OCI-LY7 (cell line): ENCODE measurements around the gene ITGB7. TPM values are rescaled to one million over a fixed set of nuclear protein-coding genes. Genes with fewer than 3 reads are reported as not detected.

Experiments
- BruUV-seq: library from RNA; stranded (reverse); fragments of 400-500 nt; replicated peaks from 2 replicates; lab custom pipeline; 2021; lab: Mats Ljungman, UMichigan
- CTCF ChIA-PET: fragments of 300-600 bp; sonication (Branson Sonifier 250); formaldehyde crosslinking; loops from one replicate; lab custom pipeline; 2022; ENCODE audit warnings: antibody characterized with exemption; ENCODE audit not compliant: unreplicated experiment; lab: Charles Lee
- POLR2A ChIA-PET: fragments of 300-600 bp; sonication (Branson Sonifier 250); formaldehyde crosslinking; loops from one replicate; lab custom pipeline; 2022; ENCODE audit warnings: antibody characterized with exemption; lab: Charles Lee
- DNase-seq: peaks from one replicate; pipeline ENCODE4 v3.0.0-alpha.2; 2015; ENCODE audit warnings: low spot score
- H2AFZ ChIP-seq: fragments of 200-600 bp; sonication (generic), shearing (Covaris generic); 2 replicates; pipeline ENCODE4 v1.6.1; 2014; ENCODE audit warnings: mild to moderate bottlenecking, antibody characterized with exemption, low read length, moderate library complexity
- H3K27ac ChIP-seq: fragments of 200-600 bp; sonication (generic); 2 replicates; pipeline ENCODE4 v1.5.1; 2014; ENCODE audit warnings: mixed run types, low read depth, mild to moderate bottlenecking, moderate library complexity, low read length, inconsistent platforms; ENCODE audit not compliant: poor library complexity, severe bottlenecking
- H3K36me3 ChIP-seq: fragments of 200-600 bp; sonication (generic); 2 replicates; pipeline ENCODE4 v1.6.1; 2014; ENCODE audit warnings: mild to moderate bottlenecking, antibody characterized with exemption, low read length, moderate library complexity, mixed read lengths; ENCODE audit not compliant: insufficient read depth
- H3K4me1 ChIP-seq: fragments of 200-600 bp; sonication (generic); 2 replicates; pipeline ENCODE4 v1.5.1; 2014; ENCODE audit warnings: mild to moderate bottlenecking, low read length; ENCODE audit not compliant: insufficient read depth, poor library complexity, severe bottlenecking
- H3K4me2 ChIP-seq: fragments of 200-600 bp; sonication (generic); 2 replicates; pipeline ENCODE4 v1.6.1; 2014; ENCODE audit warnings: mild to moderate bottlenecking, low read length
- H3K4me3 ChIP-seq: fragments of 200-600 bp; sonication (generic); 2 replicates; pipeline ENCODE4 v1.5.1; 2014; ENCODE audit warnings: mild to moderate bottlenecking, low read depth, low read length; ENCODE audit not compliant: poor library complexity, severe bottlenecking
- H3K79me2 ChIP-seq: fragments of 200-600 bp; sonication (generic); 2 replicates; pipeline ENCODE4 v1.6.1; 2016; ENCODE audit warnings: low read depth, mild to moderate bottlenecking, low read length, moderate library complexity, mixed read lengths; ENCODE audit not compliant: insufficient read depth
- H3K9me2 ChIP-seq: fragments of 200-600 bp; sonication (generic); 2 replicates; pipeline ENCODE4 v1.6.1; 2016; ENCODE audit warnings: mild to moderate bottlenecking, low read length, mixed read lengths; ENCODE audit not compliant: insufficient read depth
- H3K9me3 ChIP-seq: fragments of 200-600 bp; sonication (generic); 2 replicates; pipeline ENCODE4 v1.6.1; 2014; ENCODE audit warnings: mild to moderate bottlenecking, mixed run types, low read length, mixed read lengths
- H4K20me1 ChIP-seq: fragments of 200-600 bp; sonication (generic); 2 replicates; pipeline ENCODE4 v1.6.1; 2014; ENCODE audit warnings: mild to moderate bottlenecking, antibody characterized with exemption, low read length, moderate library complexity, mixed read lengths; ENCODE audit not compliant: insufficient read depth
- CTCF ChIP-seq: fragments of 200-600 bp; sonication (generic); conservative IDR thresholded peaks from 2 replicates; pipeline ENCODE4 v1.5.1; 2014; ENCODE audit warnings: mild to moderate bottlenecking, antibody characterized with exemption, low read length, moderate library complexity, mixed read lengths
- EZH2phosphoT487 ChIP-seq: fragments of 200-600 bp; sonication (generic); IDR thresholded peaks from 2 replicates; pipeline ENCODE4 v1.6.1; 2018; ENCODE audit warnings: low read depth, borderline replicate concordance, mild to moderate bottlenecking, mixed run types, antibody characterized with exemption, low read length, moderate library complexity, mixed read lengths
- intact Hi-C: fragments of 100-400 bp; cut with micrococcal nuclease; formaldehyde crosslinking; loops from one replicate; pipeline ENCODE4 v1.10.0; 2022; ENCODE audit not compliant: unreplicated experiment
- total RNA-seq, 2 experiments: library from RNA; depleted of rRNA in 1 of 2; stranded (reverse); fragments of >200 nt in 1 of 2; shearing (Covaris generic) in 1 of 2; gene quantifications; 2 replicates each; pipeline ENCODE4 v1.2.3, GENCODE V29; 2014 to 2022

Gene ITGB7
- total RNA-seq, 2 experiments from 2014 or later: 51.7 to 207 TPM

DNA sequence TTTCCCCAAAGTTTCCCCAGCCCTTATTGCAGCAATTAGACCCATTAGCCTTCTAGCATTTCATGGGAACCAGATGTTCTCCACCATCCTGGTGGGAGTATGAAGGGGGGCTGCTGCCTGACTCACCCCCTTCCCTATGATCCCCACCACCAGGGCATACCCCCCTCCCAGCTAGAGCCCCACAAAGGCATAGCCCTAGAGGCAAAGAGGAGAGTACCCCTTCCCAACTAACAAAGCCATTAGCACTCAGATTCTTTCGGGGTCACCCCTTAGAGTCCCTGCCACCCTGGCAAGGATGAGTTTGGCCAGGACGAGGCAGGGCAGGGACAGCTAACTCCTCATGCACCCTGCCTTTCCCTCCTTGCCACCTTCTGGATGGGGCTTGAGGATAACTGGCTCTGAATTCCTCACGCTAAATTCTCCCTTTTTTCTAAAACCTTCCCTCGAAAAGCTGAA, 15.8 kb upstream of the ITGB7 start:
- ChIA-PET POLR2A (interaction anchor here (0.6 kb wide), 1 partner anchor 90 kb away, joined by 3 read pairs; no protein-coding TSS in a partner anchor), CTCF (no interaction called here)
- intact Hi-C loops: no loop called here
- no peak for DNase-seq
- no peaks in the 10 kb centered on the region for H4K20me1 ChIP-seq
- H3K9me3 ChIP-seq: no peaks in the 10 kb centered on the region
- H2AFZ ChIP-seq: no peak overlapping the region
- H3K4me3 ChIP-seq: no peak overlapping the region
- H3K4me2 ChIP-seq: peak overlapping the region; percentile 96
- no peaks in the 10 kb centered on the region for H3K9me2 ChIP-seq
- no TSS peak for BruUV-seq
- TF ChIP-seq CTCF: no peak
- TF ChIP-seq EZH2phosphoT487: no peak
- H3K4me1 ChIP-seq: peaks cover 52% of the 10 kb centered on the region
- no peak overlapping the region for H3K27ac ChIP-seq
- no peaks in the 10 kb centered on the region for H3K79me2 ChIP-seq
- H3K36me3 ChIP-seq: no peaks in the 10 kb centered on the region

- H3K36me3 ChIP-seq: no peaks in the 10 kb centered on the region
- no peaks in the 10 kb centered on the region for H3K9me3 ChIP-seq
- BruUV-seq: no TSS peak
- no peak for TF ChIP-seq CTCF
- TF ChIP-seq EZH2phosphoT487: no peak
- no peaks in the 10 kb centered on the region for H4K20me1 ChIP-seq
- intact Hi-C loops: no loop called here
- peaks cover 58% of the 10 kb centered on the region for H3K4me1 ChIP-seq
- H2AFZ ChIP-seq: peak overlapping the region; percentile 56
- no peak for DNase-seq
- POLR2A ChIA-PET: no interaction called here
- peak overlapping the region; percentile 74 for H3K4me3 ChIP-seq
- no peaks in the 10 kb centered on the region for H3K79me2 ChIP-seq
- H3K9me2 ChIP-seq: no peaks in the 10 kb centered on the region
- H3K27ac ChIP-seq: peak overlapping the region; percentile 90
- peak overlapping the region; percentile 96 for H3K4me2 ChIP-seq
- CTCF ChIA-PET: no interaction called here
Measured at GRCh38 chr12:53222170-53222721, 15.2 kb upstream of the ITGB7 start.
